ENCODE data around the gene DDX25.

The DDX25 gene

GRCh38 chr11:125939081-125939521 lies 34.8 kb downstream of the DDX25 start:
- no peak overlapping the region for H3K27ac Mint-ChIP-seq
- no peak overlapping the region for H3K4me3 Mint-ChIP-seq
- H3K36me3 Mint-ChIP-seq, result no peaks in the 10 kb centered on the region
- peaks cover 21% of the 10 kb centered on the region for H3K27me3 Mint-ChIP-seq
- H3K9me3 Mint-ChIP-seq, result no peaks in the 10 kb centered on the region
- peaks cover 9% of the 10 kb centered on the region for H3K4me1 Mint-ChIP-seq
- ATAC-seq, result no peak

GRCh38 chr11:125940145-125940544 lies 35.8 kb downstream of the DDX25 start:
- Mint-ChIP-seq H3K4me1 (peaks cover 9% of the 10 kb centered on the region), H3K9me3 (no peaks in the 10 kb centered on the region), H3K4me3 (no peak overlapping the region), H3K27ac (no peak overlapping the region), H3K36me3 (no peaks in the 10 kb centered on the region), H3K27me3 (peaks cover 28% of the 10 kb centered on the region)
- ATAC-seq, result no peak

GRCh38 chr11:125941267-125941618 lies 36.9 kb downstream of the DDX25 start:
- Mint-ChIP-seq H3K4me1 (peaks cover 9% of the 10 kb centered on the region), H3K27ac (no peak overlapping the region), H3K4me3 (no peak overlapping the region), H3K27me3 (peaks cover 28% of the 10 kb centered on the region), H3K9me3 (no peaks in the 10 kb centered on the region), H3K36me3 (no peaks in the 10 kb centered on the region)
- no peak for ATAC-seq

GRCh38 chr11:125941619-125942611 lies 37.6 kb downstream of the DDX25 start:
- Mint-ChIP-seq H3K36me3 (no peaks in the 10 kb centered on the region), H3K27me3 (peaks cover 28% of the 10 kb centered on the region), H3K4me3 (no peak overlapping the region), H3K27ac (no peak overlapping the region), H3K9me3 (no peaks in the 10 kb centered on the region), H3K4me1 (peaks cover 9% of the 10 kb centered on the region)
- no peak for ATAC-seq

- H3K4me3 Mint-ChIP-seq, result no peak overlapping the region
- H3K27ac Mint-ChIP-seq, result no peak overlapping the region
- H3K36me3 Mint-ChIP-seq, result no peaks in the 10 kb centered on the region
- no peak for ATAC-seq
- peaks cover 9% of the 10 kb centered on the region for H3K4me1 Mint-ChIP-seq
- H3K9me3 Mint-ChIP-seq, result no peaks in the 10 kb centered on the region
- peaks cover 28% of the 10 kb centered on the region for H3K27me3 Mint-ChIP-seq
These were observed 38.6 kb downstream of the DDX25 start for GRCh38 chr11:125942771-125943428.

- H3K4me1 Mint-ChIP-seq, result peaks cover 9% of the 10 kb centered on the region
- no peak overlapping the region for H3K27ac Mint-ChIP-seq
- H3K36me3 Mint-ChIP-seq, result no peaks in the 10 kb centered on the region
- ATAC-seq, result no peak
- H3K9me3 Mint-ChIP-seq, result no peaks in the 10 kb centered on the region
- H3K27me3 Mint-ChIP-seq, result peaks cover 29% of the 10 kb centered on the region
- H3K4me3 Mint-ChIP-seq, result no peak overlapping the region
These were observed 39.5 kb downstream of the DDX25 start for GRCh38 chr11:125943661-125944349.

- ATAC-seq, result no peak
- peaks cover 36% of the 10 kb centered on the region for H3K27me3 Mint-ChIP-seq
- peaks cover 9% of the 10 kb centered on the region for H3K4me1 Mint-ChIP-seq
- no peaks in the 10 kb centered on the region for H3K9me3 Mint-ChIP-seq
- H3K4me3 Mint-ChIP-seq, result no peak overlapping the region
- H3K36me3 Mint-ChIP-seq, result no peaks in the 10 kb centered on the region
- H3K27ac Mint-ChIP-seq, result no peak overlapping the region
These were observed 40.2 kb downstream of the DDX25 start for GRCh38 chr11:125944350-125945010.

GRCh38 chr11:125945011-125945796 lies 40.9 kb downstream of the DDX25 start:
- no peak for ATAC-seq
- H3K27me3 Mint-ChIP-seq, result peaks cover 43% of the 10 kb centered on the region
- no peaks in the 10 kb centered on the region for H3K9me3 Mint-ChIP-seq
- H3K4me3 Mint-ChIP-seq, result no peak overlapping the region
- H3K4me1 Mint-ChIP-seq, result peaks cover 9% of the 10 kb centered on the region
- no peak overlapping the region for H3K27ac Mint-ChIP-seq
- no peaks in the 10 kb centered on the region for H3K36me3 Mint-ChIP-seq

- Mint-ChIP-seq H3K27me3 (peaks cover 47% of the 10 kb centered on the region), H3K9me3 (no peaks in the 10 kb centered on the region)
These were observed 41.7 kb downstream of the DDX25 start, which contains the start of gene VSIG10L2 for GRCh38 chr11:125945797-125946520. Gene VSIG10L2 (plus strand): TSS chr11:125946044. CDS start chr11:125946056, 12 bp downstream.

GRCh38 chr11:125946712-125947418 lies 42.6 kb downstream of the DDX25 start:
- Mint-ChIP-seq H3K4me1 (peaks cover 9% of the 10 kb centered on the region), H3K4me3 (no peak overlapping the region), H3K27me3 (peaks cover 48% of the 10 kb centered on the region), H3K9me3 (no peaks in the 10 kb centered on the region), H3K27ac (no peak overlapping the region), H3K36me3 (no peaks in the 10 kb centered on the region)
- ATAC-seq, result no peak

More at GRCh38 chr11:125945797-125946520, 41.7 kb downstream of the DDX25 start, which contains the start of gene VSIG10L2:
- H3K4me3 Mint-ChIP-seq, result no peak within 1 kb of the TSS
- H3K27ac Mint-ChIP-seq, result no peak within 1 kb of the TSS
- no peak for ATAC-seq
- no peaks in the 10 kb centered on the region for H3K36me3 Mint-ChIP-seq
- H3K4me1 Mint-ChIP-seq, result peaks cover 9% of the 10 kb centered on the region

GRCh38 chr11:125947419-125948277 lies 43.3 kb downstream of the DDX25 start:
- no peak for ATAC-seq
- no peaks in the 10 kb centered on the region for H3K9me3 Mint-ChIP-seq
- H3K36me3 Mint-ChIP-seq, result no peaks in the 10 kb centered on the region
- peaks cover 41% of the 10 kb centered on the region for H3K27me3 Mint-ChIP-seq
- peaks cover under 1% of the 10 kb centered on the region for H3K4me1 Mint-ChIP-seq
- no peak overlapping the region for H3K27ac Mint-ChIP-seq
- no peak overlapping the region for H3K4me3 Mint-ChIP-seq

- no peak for ATAC-seq
- no peak overlapping the region for H3K4me3 Mint-ChIP-seq
- no peaks in the 10 kb centered on the region for H3K36me3 Mint-ChIP-seq
- H3K27me3 Mint-ChIP-seq, result peaks cover 41% of the 10 kb centered on the region
- no peak overlapping the region for H3K27ac Mint-ChIP-seq
- H3K4me1 Mint-ChIP-seq, result no peaks in the 10 kb centered on the region
- no peaks in the 10 kb centered on the region for H3K9me3 Mint-ChIP-seq
These were observed 44.2 kb downstream of the DDX25 start for GRCh38 chr11:125948278-125949051.

Data from stimulated activated memory B cell treated with anti-CD40 and anti-IgM and Interleukin-4, amounts not matched to agents 10 μg/mL and 1 μg/mL and 100 μg/mL, for 72 hours (primary cell).